GM18511 (cell line): Measurements from ENCODE around the gene NKAIN1.
"Not testable (repeated sequence)": the region's sequence is repeated elsewhere in the genome, so short reads cannot be mapped to it uniquely, and the experiment has no call there.

Source experiments
- ATAC-seq: cut with Tn5 transposase; IDR thresholded peaks from one replicate; pipeline ENCODE4 v1.9.1; 2021; ENCODE audit warnings: mild to moderate bottlenecking, moderate library complexity; ENCODE audit not compliant: unreplicated experiment

The NKAIN1 gene

GRCh38 chr1:31239653-31240241, at the start of gene NKAIN1:
Gene NKAIN1, minus strand, starts transcription at chr1:31239887. Its CDS starts 340 bp downstream, at chr1:31239547.
- ATAC-seq: no peak

- no peak for ATAC-seq
Measured at GRCh38 chr1:31289021-31289420, 49.3 kb upstream of the NKAIN1 start.

DNA sequence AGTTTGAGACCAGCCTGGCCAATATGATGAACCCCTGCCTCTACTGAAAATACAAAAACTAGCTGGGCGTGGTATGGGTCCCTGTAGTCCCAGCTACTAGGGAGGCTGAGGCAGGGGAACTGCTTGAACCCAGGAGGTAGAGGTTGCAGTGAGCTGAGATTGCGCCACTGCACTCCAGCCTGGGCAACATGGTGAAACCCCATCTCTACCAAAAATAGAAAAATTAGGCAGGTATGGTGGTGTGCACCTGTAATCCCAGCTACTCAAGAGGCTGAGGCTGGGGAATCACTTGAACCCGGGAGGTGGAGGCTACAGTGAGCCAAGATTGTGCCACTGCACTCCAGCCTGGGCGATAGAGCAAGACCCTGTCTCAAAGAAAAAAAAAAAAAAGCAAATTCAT, 48.1 kb upstream of the NKAIN1 start:
- not testable (repeated sequence) for ATAC-seq

GRCh38 chr1:31282426-31282825, 42.7 kb upstream of the NKAIN1 start:
- ATAC-seq: not testable (repeated sequence)

DNA sequence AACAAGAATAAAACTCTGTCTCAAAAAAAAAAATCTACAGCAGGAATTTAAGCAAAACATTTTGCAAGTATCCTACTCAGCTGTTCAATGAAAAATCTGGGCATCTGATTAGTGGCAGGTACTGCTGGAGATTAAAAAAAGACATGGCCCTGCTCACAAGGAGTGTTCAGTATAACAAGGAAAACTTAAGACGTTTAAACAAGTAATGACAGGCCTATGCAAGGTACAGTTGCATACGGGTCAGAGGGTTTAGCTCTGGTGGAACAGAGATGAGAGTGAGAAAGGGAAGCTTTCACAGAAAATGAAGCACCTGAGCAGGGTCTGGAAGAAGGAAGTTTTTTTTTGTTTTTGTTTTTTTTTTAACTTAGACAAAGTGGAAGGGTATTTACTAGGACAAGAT, 33.9 kb upstream of the NKAIN1 start:
- no peak for ATAC-seq

DNA sequence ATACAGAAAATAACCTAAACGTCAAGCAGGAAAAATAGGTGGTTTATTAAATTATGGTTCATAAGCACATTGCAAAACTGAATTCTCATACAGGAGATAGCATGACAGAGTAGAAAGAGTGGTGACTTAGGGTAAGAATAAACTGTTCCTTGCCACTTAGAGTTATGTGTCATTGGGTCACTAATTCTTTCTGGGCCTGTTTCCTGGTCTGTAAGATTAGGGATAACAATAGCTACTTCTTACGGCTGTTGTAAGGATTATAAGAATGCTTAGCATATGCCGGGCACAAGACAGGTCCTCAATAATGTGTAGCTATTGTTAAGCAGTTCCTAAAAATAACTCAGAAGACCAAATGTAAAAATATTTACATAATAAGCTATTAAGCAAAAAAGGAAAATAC, 32.7 kb upstream of the NKAIN1 start:
- ATAC-seq: no peak

GRCh38 chr1:31266547-31266946, 26.9 kb upstream of the NKAIN1 start:
- ATAC-seq: no peak

GRCh38 chr1:31264790-31265386, 25.2 kb upstream of the NKAIN1 start:
- ATAC-seq: no peak

- no peak for ATAC-seq
Measured at GRCh38 chr1:31263408-31263807, 23.7 kb upstream of the NKAIN1 start.

DNA sequence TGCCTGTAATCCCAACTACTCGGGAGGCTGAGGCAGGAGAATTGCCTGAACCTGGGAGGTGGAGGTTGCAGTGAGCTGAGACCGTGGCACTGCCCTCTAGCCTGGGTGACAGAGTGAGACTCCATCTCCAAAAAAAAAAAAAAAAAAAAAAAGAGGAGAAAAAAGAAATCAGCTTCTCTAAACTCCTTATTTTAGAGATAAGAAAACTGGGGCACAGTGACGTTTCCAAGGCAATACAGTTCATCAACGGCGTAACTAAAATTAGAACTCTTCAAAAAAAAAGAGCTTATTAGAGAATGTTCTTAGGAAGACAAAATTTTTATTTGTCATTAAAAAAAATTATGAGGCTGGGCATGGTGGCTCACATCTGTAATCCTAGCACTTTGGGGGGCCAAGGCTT, 22.7 kb upstream of the NKAIN1 start:
- ATAC-seq: not testable (repeated sequence)

DNA sequence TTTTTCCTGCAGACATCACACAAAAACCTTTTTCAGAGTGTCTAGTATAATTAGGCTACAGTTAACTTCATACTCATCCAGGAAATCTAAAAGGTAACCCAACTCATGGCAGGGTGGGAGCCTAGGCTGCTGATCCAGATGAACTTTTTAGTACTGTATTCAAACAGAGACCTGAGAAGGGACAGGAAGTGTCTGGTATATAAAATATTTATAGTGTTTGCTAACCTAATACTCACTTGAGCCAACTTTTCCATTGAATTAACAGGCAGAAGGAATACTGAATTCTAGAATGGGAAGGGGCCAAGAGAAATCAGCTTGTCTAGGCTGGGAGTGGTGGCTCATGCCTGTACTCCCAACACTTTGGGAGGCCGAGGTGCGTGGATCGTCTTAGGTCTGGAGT, 22.2 kb upstream of the NKAIN1 start:
- ATAC-seq: no peak

DNA sequence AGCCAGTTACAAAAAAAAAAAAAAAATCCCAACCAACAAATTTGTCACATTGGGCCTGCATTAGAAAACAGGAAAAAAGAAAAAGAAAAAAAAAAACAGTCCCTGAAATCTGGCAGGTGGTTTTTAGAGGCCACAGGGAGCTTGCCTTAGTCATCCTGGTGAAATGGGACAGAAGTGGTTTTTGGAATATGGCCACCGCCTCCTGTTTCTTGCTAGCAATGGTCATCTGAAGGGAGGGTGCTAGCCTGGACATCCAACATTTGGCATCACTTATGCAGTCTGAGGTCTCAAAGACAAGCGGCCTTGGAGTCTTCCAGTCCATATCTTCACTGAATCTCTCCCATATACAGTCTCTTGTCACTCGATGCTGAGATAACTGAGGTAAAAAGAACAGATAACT, 20.1 kb upstream of the NKAIN1 start:
- ATAC-seq: no peak

- no peak for ATAC-seq
Measured at GRCh38 chr1:31258581-31258980, 18.9 kb upstream of the NKAIN1 start.

GRCh38 chr1:31257213-31257612, 17.5 kb upstream of the NKAIN1 start:
- no peak for ATAC-seq

- ATAC-seq: no peak
Measured at GRCh38 chr1:31249854-31250253, 10.2 kb upstream of the NKAIN1 start.

DNA sequence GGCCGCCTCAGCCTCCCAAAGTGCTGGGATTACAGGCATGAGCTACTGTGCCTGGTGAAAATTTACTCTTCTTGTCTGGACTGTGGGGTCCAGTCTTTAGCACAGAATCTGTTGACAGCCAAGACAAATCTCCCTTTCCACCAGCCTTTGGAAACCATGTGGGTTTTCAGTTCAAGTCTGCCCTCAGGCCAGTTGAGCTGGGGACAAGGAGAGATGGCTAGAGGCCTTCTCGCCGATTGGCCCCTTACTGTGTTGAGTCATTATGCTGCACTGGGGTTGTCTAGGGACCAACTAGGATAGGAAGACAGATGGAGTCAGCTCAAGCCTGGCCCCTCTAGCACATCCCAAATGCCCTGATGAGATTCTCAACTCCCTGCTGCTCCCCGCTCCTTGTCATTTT, 8.6 kb upstream of the NKAIN1 start:
- ATAC-seq: no peak

DNA sequence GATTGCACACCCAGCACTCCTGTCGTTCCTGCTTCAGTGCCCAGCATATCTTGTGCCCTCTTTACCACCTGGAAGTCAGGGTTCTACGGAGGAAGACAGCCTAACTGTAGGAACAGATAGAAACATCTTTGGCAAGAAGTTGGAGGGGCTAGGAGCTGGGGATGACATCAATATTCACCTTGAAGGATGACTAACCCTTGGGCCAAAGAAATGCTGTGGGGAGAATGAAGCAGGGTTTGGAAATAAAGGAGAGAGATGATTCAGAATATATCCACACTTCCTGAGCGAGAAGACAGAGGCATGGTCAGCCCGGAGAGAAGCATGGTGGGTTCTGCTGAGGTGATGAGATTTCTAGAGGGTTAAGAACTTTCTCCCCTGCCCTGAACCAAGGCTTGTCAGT, 4.6 kb upstream of the NKAIN1 start:
- ATAC-seq: no peak

GRCh38 chr1:31243501-31244286, 4.0 kb upstream of the NKAIN1 start:
- no peak for ATAC-seq

DNA sequence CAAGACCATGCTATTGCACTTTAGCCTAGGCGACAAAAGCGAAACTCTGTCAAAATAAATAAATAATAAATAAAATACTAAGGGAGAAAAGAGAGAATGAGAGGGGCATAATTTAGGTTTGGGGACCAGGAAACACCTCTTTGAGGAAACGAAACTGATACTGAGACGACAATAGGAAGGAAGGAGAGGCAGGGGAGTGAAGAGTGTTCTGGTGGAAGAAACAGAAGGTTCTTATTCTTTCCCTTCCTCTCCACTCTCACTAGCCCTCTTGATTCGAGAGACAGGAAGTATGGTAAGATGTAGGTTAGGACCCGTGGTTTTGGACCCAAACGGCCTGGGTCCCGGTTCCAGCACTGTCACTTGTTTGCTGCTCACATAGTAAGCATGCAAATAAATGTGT, 1.6 kb upstream of the NKAIN1 start:
- ATAC-seq: no peak

- no peak for ATAC-seq
Measured at GRCh38 chr1:31238986-31239613, 587 bp downstream of the NKAIN1 start.

- ATAC-seq: no peak
Measured at GRCh38 chr1:31238612-31238985, 1.1 kb downstream of the NKAIN1 start.

DNA sequence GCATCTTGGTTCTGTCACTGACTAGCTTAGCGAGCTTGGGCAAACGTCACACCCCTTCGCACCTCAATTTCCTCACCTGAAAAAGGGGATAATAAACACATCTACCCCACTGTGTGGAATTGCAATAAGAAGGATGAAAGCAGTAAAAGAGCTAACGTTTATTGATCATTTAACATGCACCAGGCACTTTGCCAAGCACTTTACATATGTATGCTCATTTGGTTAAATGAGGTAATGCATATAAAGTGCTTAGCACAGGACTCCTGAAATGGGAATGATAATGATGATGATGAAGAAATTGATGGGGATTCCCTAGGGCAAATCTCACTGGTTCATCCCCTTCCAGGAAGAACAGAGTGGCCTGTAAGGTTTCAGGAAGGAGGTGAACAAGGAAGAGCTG, 4.8 kb downstream of the NKAIN1 start:
- ATAC-seq: no peak
